HL-60 (cell line): Measurements from ENCODE around the gene CCDC30.

Experiments used
- DNase-seq, 2 experiments: peaks; one replicate each; pipeline ENCODE4 v3.0.0-alpha.2; 2010 to 2020; ENCODE audit warnings: low read depth in 1 of 2, low spot score in 1 of 2
- H3K27ac ChIP-seq: fragments of 250-450 bp; sonication (Bioruptor Pico); replicated peaks from 2 replicates; pipeline ENCODE4 v1.5.1; 2020; ENCODE audit warnings: mild to moderate bottlenecking, moderate library complexity
- H3K27me3 ChIP-seq: fragments of 250-450 bp; sonication (Bioruptor Pico); 2 replicates; pipeline ENCODE4 v1.5.1; 2021; ENCODE audit warnings: mild to moderate bottlenecking, moderate library complexity; ENCODE audit not compliant: insufficient read depth, poor library complexity, severe bottlenecking
- H3K4me3 ChIP-seq: replicated peaks from 2 replicates; pipeline ENCODE4 v1.5.1; 2011; ENCODE audit warnings: mild to moderate bottlenecking, control low read depth, low read length; ENCODE audit not compliant: insufficient read depth
- CTCF ChIP-seq: IDR thresholded peaks from one replicate; pipeline ENCODE4 v1.5.1; 2011; ENCODE audit warnings: low read length, control low read depth, inconsistent platforms; ENCODE audit not compliant: insufficient read depth
- GABPA ChIP-seq: IDR thresholded peaks from 2 replicates; pipeline ENCODE4 v1.6.1; 2012; ENCODE audit warnings: low read depth
- POLR2AphosphoS5 ChIP-seq: IDR thresholded peaks from 2 replicates; pipeline ENCODE4 v1.6.1; 2012; ENCODE audit warnings: low read depth
- REST ChIP-seq: IDR thresholded peaks from 2 replicates; pipeline ENCODE4 v1.6.1; 2012; ENCODE audit warnings: low read depth; ENCODE audit not compliant: insufficient replicate concordance
- SPI1 ChIP-seq: IDR thresholded peaks from 2 replicates; pipeline ENCODE4 v1.6.1; 2012; ENCODE audit warnings: low read depth, mild to moderate bottlenecking, borderline replicate concordance

The CCDC30 gene

GRCh38 chr1:42480921-42481320, 17.8 kb downstream of the CCDC30 start:
- Histone ChIP-seq H3K27me3 (no peaks in the 10 kb centered on the region), H3K27ac (no peak overlapping the region), H3K4me3 (no peak overlapping the region)
- TF ChIP-seq GABPA (no peak), POLR2AphosphoS5 (no peak), REST (no peak), SPI1 (no peak), CTCF (no peak)
- no peak for DNase-seq

GRCh38 chr1:42482635-42483153, 19.6 kb downstream of the CCDC30 start:
- Histone ChIP-seq H3K27ac (no peak overlapping the region), H3K27me3 (no peaks in the 10 kb centered on the region), H3K4me3 (no peak overlapping the region)
- TF ChIP-seq REST, result no peak
- no peak for TF ChIP-seq CTCF
- no peak for TF ChIP-seq GABPA
- no peak for DNase-seq

- Histone ChIP-seq H3K27me3 (no peaks in the 10 kb centered on the region), H3K4me3 (no peak overlapping the region), H3K27ac (no peak overlapping the region)
- TF ChIP-seq SPI1 (no peak), REST (no peak), GABPA (no peak), CTCF (no peak), POLR2AphosphoS5 (no peak)
- DNase-seq, result no peak
Observed at GRCh38 chr1:42484382-42484781, 21.3 kb downstream of the CCDC30 start.
